Loucy (cell line): Measurements from ENCODE around the gene GBF1.

Experiments
- CTCF ChIP-seq: fragments of 200-600 bp; sonication (generic); conservative IDR thresholded peaks from 2 replicates; pipeline ENCODE4 v1.5.1; 2014; ENCODE audit warnings: mild to moderate bottlenecking, antibody characterized with exemption, low read length
- EZH2phosphoT487 ChIP-seq: fragments of 200-600 bp; IDR thresholded peaks from 2 replicates; pipeline ENCODE4 v1.6.1; 2018; ENCODE audit warnings: antibody characterized with exemption, mild to moderate bottlenecking, moderate library complexity, borderline replicate concordance

GRCh38 chr10:102300278-102300843, 55.0 kb downstream of the GBF1 start:
- no peak for TF ChIP-seq CTCF
- TF ChIP-seq EZH2phosphoT487 = no peak
